Body of pancreas (tissue), 4 donors: Measurements from ENCODE around the gene TWSG1. TPM values are rescaled to one million over a fixed set of nuclear protein-coding genes. Genes with fewer than 3 reads are reported as not detected.
"Not testable (repeated sequence)": the region's sequence is repeated elsewhere in the genome, so short reads cannot be mapped to it uniquely, and the experiment has no call there.

Experiments
- ATAC-seq: fragments of 150-250 bp; one replicate; pipeline ENCODE4 v1.9.1; 2016
- DNase-seq, 4 donors: peaks; one replicate each; pipeline ENCODE4 v3.0.0-alpha.2; 2019
- H3K27ac ChIP-seq, 4 donors: fragments of 200-600 bp; sonication (generic); 1 replicate in 3 of 4; 2 replicates in 1 of 4; pipeline versions ENCODE4 v1.5.1 to v1.6.1; 2016 to 2019; ENCODE audit warnings: mild to moderate bottlenecking in 1 of 4, mixed read lengths in 1 of 4, moderate library complexity in 1 of 4
- H3K27me3 ChIP-seq, 2 donors: fragments of 200-600 bp; sonication (generic); one replicate each; pipeline ENCODE4 v1.6.0; 2016; ENCODE audit warnings: mild to moderate bottlenecking in 1 of 2
- H3K36me3 ChIP-seq, 2 donors: fragments of 200-600 bp; sonication (generic); replicated peaks in 1 of 2; 2 replicates each; pipeline ENCODE4 v1.5.1; 2016; ENCODE audit warnings: low read depth in 2 of 2; ENCODE audit not compliant: insufficient read depth in 1 of 2
- H3K4me1 ChIP-seq: fragments of 200-600 bp; sonication (generic); one replicate; pipeline ENCODE4 v1.6.0; 2016
- H3K4me3 ChIP-seq, 2 donors: fragments of 200-600 bp; sonication (generic); 1 replicate in 1 of 2; 2 replicates in 1 of 2; pipeline ENCODE4 v1.5.1; 2016 to 2019
- H3K9me3 ChIP-seq, 3 donors: fragments of 200-600 bp; sonication (generic); 1 replicate in 2 of 3; 2 replicates in 1 of 3; pipeline ENCODE4 v1.5.1; 2016
- POLR2A ChIP-seq, 3 donors: fragments of 450-650 bp; IDR thresholded peaks; one replicate each; pipeline ENCODE4 v1.6.1; 2016; ENCODE audit warnings: antibody characterized with exemption in 3 of 3, mild to moderate bottlenecking in 2 of 3
- WGBS, 2 donors: methylation state at CpG; one replicate each; pipeline ENCODE4 v1.1.5; 2017; 5-methylcytosine and 5-hydroxymethylcytosine counted together
- intact Hi-C: fragments of 100-400 bp; cut with DNase I; formaldehyde crosslinking; loops from one replicate; pipeline ENCODE4 v1.15.1; 2023
- total RNA-seq, 2 donors: library from RNA; depleted of rRNA; stranded (reverse); fragments of >200 nt; gene quantifications; one replicate each; pipeline ENCODE4 v1.1.0, GENCODE V29; 2016
- TF ChIP-seq, protein P1 (sequence below), 7 experiments: fragments of 450-650 bp in 4 of 7; fragments of 200-600 bp in 3 of 7; sonication (generic) in 3 of 7; IDR thresholded peaks; one replicate each; pipeline ENCODE4 v1.5.1; 2016 to 2019; ENCODE audit warnings: antibody characterized with exemption in 7 of 7

Gene TWSG1
- total RNA-seq, 2 donors from 2014 or later: 9.2 to 11.4 TPM

DNA sequence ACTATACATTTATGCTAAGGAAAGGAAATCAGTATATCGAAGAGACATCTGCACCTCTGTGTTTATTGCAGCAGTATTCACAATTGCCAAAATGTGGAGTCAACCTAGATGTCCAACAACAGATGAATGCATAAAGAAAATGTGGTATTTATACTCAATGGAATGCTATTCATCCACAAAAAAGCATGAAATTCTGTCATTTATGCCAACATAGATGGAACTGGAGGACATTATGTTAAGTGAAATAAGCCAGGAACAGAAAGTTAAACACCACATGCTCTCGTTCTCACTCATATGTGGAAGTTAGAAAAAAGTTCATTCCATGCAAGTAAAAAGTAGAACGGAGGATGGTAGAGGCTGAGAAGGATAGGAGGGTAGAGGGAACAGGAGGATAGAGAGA, 59.5 kb downstream of the TWSG1 start:
- no peak overlapping the region for H3K4me3 ChIP-seq
- no peaks in the 10 kb centered on the region for H3K9me3 ChIP-seq
- H3K27ac ChIP-seq: no peak overlapping the region
- no peaks in the 10 kb centered on the region for H3K36me3 ChIP-seq
- intact Hi-C loops: no loop called here
- no peaks in the 10 kb centered on the region for H3K27me3 ChIP-seq
- WGBS, 2 donors: 92 to 97% methylated on average over 3 of the region's 3 CpGs
- no peaks in the 10 kb centered on the region for H3K4me1 ChIP-seq
- ATAC-seq: no peak
- TF ChIP-seq, protein P1, sequence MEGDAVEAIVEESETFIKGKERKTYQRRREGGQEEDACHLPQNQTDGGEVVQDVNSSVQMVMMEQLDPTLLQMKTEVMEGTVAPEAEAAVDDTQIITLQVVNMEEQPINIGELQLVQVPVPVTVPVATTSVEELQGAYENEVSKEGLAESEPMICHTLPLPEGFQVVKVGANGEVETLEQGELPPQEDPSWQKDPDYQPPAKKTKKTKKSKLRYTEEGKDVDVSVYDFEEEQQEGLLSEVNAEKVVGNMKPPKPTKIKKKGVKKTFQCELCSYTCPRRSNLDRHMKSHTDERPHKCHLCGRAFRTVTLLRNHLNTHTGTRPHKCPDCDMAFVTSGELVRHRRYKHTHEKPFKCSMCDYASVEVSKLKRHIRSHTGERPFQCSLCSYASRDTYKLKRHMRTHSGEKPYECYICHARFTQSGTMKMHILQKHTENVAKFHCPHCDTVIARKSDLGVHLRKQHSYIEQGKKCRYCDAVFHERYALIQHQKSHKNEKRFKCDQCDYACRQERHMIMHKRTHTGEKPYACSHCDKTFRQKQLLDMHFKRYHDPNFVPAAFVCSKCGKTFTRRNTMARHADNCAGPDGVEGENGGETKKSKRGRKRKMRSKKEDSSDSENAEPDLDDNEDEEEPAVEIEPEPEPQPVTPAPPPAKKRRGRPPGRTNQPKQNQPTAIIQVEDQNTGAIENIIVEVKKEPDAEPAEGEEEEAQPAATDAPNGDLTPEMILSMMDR (IDR thresholded peaks at IDR 0.05): no peak
- TF ChIP-seq POLR2A (IDR thresholded peaks at IDR 0.05): no peak
- DNase-seq: no peak

GRCh38 chr18:9400197-9400596, 65.6 kb downstream of the TWSG1 start:
- Histone ChIP-seq H3K4me3 (no peak overlapping the region), H3K27ac (no peak overlapping the region), H3K27me3 (no peaks in the 10 kb centered on the region), H3K4me1 (no peaks in the 10 kb centered on the region), H3K9me3 (no peaks in the 10 kb centered on the region), H3K36me3 (no peaks in the 10 kb centered on the region)
- WGBS, 2 donors: 78 to 83% methylated on average over 5 of the region's 5 CpGs
- no peak for ATAC-seq
- no peak for DNase-seq
- TF ChIP-seq, protein P1 (IDR thresholded peaks at IDR 0.05): no peak
- TF ChIP-seq POLR2A (IDR thresholded peaks at IDR 0.05): no peak
- intact Hi-C loops: no loop called here

DNA sequence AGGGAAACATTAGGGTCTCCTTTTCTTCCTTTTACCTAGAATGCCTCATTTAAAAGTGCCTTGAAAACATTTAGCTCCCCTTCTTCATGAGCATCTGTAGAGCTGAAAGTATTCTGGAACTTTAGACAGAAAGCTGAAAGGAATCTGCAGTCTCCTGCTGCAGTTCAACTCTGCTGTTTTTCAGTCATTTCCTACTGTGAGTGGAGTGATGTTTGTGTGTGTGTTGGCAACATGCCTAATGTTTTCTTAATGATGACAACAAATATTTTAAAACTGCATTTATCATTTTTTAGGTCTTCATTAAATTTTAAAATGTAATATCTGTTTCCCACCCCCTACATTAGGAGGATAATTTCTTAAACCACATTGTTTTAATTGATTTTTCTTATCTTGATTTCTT, 66.6 kb downstream of the TWSG1 start:
- Histone ChIP-seq H3K9me3 (no peaks in the 10 kb centered on the region), H3K27me3 (no peaks in the 10 kb centered on the region), H3K4me3 (no peak overlapping the region), H3K36me3 (no peaks in the 10 kb centered on the region), H3K4me1 (no peaks in the 10 kb centered on the region), H3K27ac (no peak overlapping the region)
- TF ChIP-seq, protein P1 (IDR thresholded peaks at IDR 0.05): no peak
- TF ChIP-seq POLR2A (IDR thresholded peaks at IDR 0.05): no peak
- DNase-seq: no peak
- intact Hi-C loops: no loop called here
- ATAC-seq: no peak

DNA sequence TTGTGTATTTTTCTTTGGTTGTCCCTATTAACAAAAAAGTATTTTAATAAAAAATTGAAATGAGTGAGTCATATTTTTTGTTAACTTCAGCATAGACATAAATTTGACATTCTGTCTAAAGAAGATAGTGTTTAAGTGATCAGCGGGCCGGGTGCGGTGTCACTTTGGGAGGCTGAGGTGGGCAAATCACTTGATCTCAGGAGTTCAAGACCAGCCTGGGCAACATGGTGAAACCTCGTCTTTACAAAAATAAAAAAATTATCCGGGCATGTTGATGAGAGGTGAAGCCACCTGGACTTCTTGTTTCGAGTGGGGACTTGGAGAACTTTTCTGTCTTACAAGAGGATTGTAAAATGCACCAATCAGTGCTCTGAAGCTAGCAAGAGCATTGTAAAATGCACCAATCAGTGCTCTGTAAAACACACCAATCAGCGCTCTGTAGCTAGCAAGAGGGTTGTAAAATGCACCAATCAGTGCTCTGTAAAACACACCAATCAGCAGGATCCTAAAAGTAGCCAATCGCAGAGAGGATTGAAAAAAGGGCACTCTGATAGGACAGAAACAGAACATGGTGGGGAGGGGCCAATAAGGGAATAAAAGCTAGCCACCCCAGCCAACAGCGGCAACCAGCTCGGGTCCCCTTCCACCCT, 67.9 kb downstream of the TWSG1 start:
- ATAC-seq, intact Hi-C loops: not testable (repeated sequence)
- 92 to 97% methylated on average over 10 of the region's 10 CpGs for WGBS, 2 donors

DNA sequence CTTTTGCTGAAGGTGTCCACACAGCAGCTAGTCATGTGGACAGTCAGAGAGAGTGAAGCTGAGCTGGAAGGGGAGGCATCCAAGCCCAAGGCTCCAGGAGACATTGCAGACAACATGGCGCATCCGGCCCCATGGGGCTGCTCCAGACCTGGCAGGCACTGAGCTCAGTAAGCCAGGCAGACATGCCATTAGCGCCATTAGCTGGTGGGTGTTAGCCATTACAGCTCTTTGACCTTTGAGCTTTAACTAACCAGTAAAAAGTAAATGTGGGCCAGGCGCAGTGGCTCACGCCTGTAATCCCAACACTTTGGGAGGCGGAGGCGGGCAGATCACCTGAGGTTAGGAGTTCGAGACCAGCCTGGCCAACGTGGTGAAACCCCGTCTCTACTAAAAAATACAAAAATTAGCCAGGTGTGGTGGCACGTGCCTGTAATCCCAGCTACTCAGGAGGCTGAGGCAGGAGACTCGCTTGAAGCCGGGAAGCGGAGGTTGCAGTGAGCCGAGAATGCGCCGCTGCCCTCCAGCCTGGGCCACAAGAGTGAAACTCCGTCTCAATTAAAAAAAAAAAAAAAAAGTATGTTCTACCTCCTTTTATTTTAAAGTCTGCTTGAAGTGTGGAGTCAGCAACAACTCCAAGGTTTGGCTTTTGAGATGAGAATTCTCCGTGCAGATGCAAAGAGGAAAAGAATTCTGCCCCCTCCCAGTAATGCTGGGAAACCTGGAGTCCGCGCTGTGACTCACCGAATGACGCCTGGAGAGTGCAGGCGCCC, 69.4 kb downstream of the TWSG1 start:
- no peak for TF ChIP-seq POLR2A (IDR thresholded peaks at IDR 0.05)
- TF ChIP-seq, protein P1 (IDR thresholded peaks at IDR 0.05): no peak
- intact Hi-C loops: no loop called here
- no peaks in the 10 kb centered on the region for H3K36me3 ChIP-seq
- ATAC-seq (no peak), DNase-seq (no peak)
- H3K27ac ChIP-seq: no peak overlapping the region
- WGBS, 2 donors: 86 to 92% methylated on average over 24 of the region's 24 CpGs
- no peaks in the 10 kb centered on the region for H3K9me3 ChIP-seq
- H3K4me1 ChIP-seq: no peaks in the 10 kb centered on the region
- H3K4me3 ChIP-seq: no peak overlapping the region
- no peaks in the 10 kb centered on the region for H3K27me3 ChIP-seq

More for the DNA sequence above, 67.9 kb downstream of the TWSG1 start:
- H3K4me1 ChIP-seq, H3K36me3 ChIP-seq, H3K9me3 ChIP-seq, H3K4me3 ChIP-seq, H3K27me3 ChIP-seq, DNase-seq, H3K27ac ChIP-seq: not testable (repeated sequence)
